Subcutaneous adipose tissue (tissue), 4 donors: ENCODE data around the gene SRGAP1. TPM values are rescaled to one million over a fixed set of nuclear protein-coding genes. Genes with fewer than 3 reads are reported as not detected.

ENCODE experiments used
- CTCF ChIP-seq: fragments of 450-650 bp; IDR thresholded peaks from one replicate; pipeline ENCODE4 v1.5.1; 2016; ENCODE audit warnings: low read depth, mild to moderate bottlenecking, control low read depth, antibody characterized with exemption, moderate library complexity
- total RNA-seq, 4 donors: library from RNA; depleted of rRNA; stranded (reverse); fragments of >200 nt; gene quantifications; one replicate each; pipeline ENCODE4 v1.1.0, GENCODE V29; 2016

The SRGAP1 gene
- 10 to 100 TPM in 3 of 4 donors, 1 to 10 TPM in 1; 10.0 to 27.2 (median 23.8) TPM for total RNA-seq

- no peak for TF ChIP-seq CTCF
Observed at GRCh38 chr12:63844391-63845341, at the start of gene SRGAP1. SRGAP1 (plus strand) TSS chr12:63844700; CDS start chr12:63844817, 117 bp downstream.

GRCh38 chr12:63795032-63795687, 49.3 kb upstream of the SRGAP1 start:
- no peak for TF ChIP-seq CTCF

- TF ChIP-seq CTCF = no peak
Observed at GRCh38 chr12:63795944-63796343, 48.6 kb upstream of the SRGAP1 start.

GRCh38 chr12:63802012-63802608, 42.4 kb upstream of the SRGAP1 start:
- no peak for TF ChIP-seq CTCF

- TF ChIP-seq CTCF = no peak
Observed at GRCh38 chr12:63804746-63805145, 39.8 kb upstream of the SRGAP1 start.

GRCh38 chr12:63805704-63806672, 38.5 kb upstream of the SRGAP1 start:
- no peak for TF ChIP-seq CTCF
